HG03432 (cell line): Measurements from ENCODE around the gene ZNF23.

Experiments
- ATAC-seq: cut with Tn5 transposase; IDR thresholded peaks from one replicate; pipeline ENCODE4 v1.9.1; 2021; ENCODE audit warnings: mild to moderate bottlenecking, moderate library complexity; ENCODE audit not compliant: unreplicated experiment

The ZNF23 gene

DNA sequence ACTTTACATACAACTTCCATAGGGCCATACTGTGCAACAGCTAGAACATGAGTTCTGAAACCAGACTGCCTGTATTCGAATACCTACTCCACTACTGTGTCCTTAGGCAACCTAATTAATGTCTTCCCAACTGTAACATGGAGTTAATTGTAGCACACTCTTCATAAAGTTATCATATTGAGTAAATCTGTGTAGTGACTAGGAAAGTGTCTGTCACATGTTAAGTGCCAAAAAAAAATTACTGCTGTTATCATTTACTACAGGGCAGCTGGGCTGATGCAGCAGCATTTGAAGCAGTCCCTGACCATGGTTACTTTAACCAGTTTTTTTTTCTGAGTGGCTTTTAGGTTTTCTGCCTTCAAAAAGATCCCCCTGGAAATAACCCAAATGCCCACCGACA is 10.9 kb upstream of the ZNF23 start:
- no peak for ATAC-seq

DNA sequence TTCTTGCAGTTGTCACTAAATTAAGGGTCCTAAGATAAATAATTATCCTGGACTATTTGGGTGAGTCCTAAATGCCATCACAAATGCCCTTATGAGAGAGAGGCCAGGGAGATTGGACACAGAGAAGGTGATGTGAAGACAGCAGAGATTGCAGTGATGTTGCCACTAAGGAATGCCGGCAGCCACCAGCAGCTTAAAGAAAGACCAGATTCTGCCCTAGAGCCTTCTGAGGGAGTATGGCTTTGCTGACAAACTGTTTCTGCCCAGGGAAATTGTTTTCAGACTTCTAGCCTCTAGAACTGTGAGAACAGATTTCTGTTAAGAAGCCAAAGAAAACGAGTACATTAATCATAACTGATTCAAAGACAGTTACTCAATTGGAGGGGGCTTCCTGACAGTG is 10.0 kb upstream of the ZNF23 start:
- ATAC-seq = no peak

DNA sequence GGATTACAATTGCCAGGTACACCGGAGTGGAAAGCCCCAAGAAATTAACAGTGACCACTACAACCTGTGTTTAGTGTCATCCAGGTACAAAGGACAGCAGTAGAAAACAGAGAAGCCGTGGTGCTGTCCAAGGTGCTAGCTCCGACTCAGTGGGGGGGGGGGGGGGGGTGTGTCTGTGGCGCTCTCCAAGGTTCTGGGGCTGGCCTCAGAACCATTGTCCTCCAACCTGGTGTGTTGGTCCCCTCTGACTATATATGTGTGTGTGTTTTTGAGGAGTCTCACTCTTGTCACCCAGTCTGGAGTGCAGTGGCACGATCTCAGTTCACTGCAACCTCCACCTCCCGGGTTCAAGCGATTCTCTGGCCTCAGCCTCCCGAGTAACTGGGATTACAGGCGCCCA is 5.8 kb upstream of the ZNF23 start:
- ATAC-seq = no peak

DNA sequence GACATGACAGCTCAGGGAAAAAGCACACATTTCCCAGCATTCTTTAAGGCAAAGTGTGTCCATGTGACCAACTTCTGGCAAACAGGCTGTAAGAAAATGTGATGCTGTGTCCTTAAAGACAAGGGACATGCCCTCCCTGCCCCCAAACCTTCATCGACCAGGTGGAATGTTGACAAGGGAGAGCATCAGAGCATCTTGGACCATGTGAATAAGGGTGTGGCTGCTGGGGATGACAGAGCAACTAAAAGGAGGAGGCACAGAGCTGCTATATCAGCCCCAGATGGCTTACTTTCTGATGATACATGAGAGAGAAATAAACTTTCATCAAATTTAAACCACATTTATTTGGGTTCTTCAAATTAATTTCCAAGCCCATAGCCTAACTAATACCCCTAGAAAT is 2.2 kb upstream of the ZNF23 start:
- ATAC-seq = no peak

DNA sequence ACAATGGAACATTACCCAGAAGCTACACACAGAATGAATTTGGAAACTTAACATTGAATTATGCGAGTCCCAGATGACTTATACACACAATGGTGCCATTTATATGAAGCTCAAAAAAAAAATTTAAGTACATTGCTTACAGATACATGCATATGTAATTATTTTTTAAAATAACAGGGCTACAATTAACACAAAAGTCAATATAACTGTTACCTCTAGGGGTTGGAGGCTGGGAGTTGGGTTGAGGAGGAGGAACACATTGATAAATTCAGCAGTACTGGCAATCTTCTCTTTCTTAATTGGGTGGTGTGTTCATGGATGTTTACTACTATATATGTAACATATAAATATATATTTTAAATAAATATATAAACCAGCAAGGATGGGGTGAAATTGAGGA is 1.1 kb downstream of the ZNF23 start:
- no peak for ATAC-seq

DNA sequence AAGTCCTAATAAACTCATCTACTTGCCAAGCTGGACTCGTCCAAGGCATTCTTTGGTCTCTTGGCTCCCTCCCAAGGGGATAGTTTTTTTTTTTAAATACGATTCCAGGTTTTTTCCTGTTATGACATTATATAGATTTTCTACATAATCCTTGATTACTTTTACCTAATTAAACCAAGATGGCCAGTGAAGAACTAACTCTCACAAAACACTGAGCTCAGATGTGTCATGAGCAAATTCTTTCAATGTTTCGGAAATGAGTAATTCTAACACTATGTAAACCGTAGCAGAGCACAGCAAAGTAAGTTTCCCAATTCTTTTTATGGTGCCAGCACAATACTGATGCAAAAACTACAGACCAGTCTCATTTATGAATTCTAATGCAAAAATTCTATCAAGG is 1.8 kb downstream of the ZNF23 start:
- ATAC-seq = no peak

DNA sequence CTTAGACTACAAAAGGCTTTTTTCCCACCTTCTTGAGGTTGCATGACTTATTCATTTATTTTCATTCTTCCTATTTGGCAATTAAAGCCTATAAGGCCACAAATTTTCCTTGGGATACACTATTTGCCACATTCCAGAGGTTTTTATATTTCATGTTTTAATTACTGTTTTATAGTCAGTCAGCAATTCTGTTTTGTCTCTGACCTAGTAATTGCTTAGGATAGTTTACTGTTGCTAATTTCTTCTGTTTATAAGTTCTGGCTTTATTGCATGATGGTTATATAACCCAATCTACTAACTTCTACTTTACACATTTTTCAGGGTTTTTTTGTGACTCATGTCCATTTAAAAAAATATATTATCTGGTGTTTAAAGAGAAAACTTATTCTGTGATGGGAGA is 2.5 kb downstream of the ZNF23 start:
- no peak for ATAC-seq

DNA sequence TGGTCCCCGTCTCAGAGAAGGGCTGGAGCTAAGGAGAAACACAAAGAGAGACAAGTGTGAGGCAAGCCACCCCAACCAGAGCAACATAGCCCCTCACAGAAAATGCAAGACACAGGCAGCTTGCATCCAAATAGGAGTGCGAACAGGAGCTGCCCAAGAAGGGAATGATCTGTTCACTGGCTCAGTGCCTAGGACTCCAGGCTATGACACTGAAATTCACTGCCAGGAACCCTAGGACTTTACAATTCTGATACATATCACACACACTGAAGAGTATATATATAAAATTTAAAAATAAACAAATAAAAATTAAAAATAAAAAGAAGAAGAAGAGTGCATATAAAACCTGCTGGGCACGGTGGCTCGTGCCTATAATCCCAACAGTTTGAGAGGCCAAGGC is 5.2 kb downstream of the ZNF23 start:
- ATAC-seq = no peak

DNA sequence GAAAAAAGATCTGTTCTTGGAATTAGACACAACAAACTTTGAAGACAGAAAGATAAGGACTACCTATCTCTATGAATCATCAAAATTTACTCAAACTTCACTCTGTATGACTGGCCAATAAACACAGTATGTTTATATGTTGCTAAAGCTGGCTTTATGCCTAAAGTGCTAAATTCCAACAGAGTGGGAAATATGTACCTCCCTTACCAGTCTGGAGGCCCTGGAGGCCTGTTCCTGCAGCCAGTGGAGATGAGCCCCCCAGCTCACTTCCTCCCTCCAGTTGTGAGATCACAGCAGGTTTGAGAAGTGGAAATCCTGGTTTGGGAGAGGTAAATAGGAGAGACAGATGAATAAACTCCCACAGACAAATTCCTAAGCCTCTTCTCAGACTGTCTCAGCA is 9.0 kb downstream of the ZNF23 start:
- ATAC-seq = no peak

DNA sequence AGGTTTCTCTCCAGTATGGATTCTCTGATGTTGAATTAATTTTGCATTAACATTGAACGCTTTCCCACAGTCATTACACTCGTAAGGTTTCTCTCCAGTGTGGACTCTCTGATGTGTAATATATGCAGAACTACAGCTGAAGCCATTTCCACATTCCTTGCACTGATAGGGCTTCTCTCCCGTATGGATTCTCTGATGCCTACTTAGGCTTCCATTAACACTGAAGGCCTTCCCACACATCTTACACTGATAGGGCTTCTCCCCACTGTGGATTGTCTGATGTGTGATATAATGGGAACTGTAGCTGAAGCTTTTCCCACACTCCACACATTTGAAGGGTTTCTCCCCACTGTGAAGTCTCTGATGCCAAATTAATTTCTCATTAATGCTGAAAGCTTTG is 13.0 kb downstream of the ZNF23 start:
- no peak for ATAC-seq

DNA sequence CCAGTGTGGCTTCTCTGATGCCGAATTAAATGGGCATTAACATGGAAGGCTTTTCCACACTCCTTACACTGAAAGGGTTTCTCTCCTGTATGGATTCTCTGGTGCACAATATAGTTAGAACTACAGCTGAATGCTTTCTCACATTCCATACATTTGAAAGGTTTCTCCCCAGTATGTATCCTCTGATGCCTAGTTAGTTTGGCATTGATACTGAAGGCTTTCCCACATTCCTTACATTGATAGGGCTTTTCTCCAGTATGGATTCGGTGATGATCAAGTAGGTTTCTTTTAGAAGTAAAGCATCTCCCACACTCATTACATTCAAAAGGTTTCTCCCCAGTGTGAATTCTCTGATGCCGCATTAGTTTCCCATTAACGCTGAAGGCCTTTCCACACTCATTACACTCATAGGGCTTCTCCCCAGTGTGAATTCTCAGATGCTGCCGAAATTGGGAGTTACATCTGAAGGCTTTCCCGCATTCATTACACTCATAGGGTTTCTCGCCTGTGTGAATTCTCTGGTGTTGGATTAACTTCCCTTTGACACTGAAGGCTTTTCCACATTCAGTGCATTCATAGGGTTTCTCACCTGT is 13.7 kb downstream of the ZNF23 start:
- ATAC-seq = no peak

DNA sequence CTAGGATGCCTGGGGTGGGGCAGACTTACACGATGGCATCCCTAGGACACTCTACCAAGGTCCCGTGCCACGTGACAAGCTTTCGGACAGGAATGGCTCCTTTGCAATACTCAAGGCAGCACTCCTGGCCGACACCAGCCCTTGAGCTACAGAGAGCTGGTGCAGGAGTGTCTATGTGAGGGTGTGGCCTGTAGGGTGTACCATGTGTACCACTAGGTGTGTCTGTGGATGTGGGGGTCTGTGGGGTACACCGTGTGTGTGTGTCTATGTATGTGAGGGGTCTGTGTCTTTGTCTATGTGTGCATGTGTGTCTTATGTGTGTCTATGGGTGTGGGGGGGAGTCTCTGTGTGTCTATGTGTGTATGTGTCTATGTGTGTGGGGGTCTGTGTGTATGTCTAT is 18.3 kb downstream of the ZNF23 start:
- ATAC-seq = no peak

DNA sequence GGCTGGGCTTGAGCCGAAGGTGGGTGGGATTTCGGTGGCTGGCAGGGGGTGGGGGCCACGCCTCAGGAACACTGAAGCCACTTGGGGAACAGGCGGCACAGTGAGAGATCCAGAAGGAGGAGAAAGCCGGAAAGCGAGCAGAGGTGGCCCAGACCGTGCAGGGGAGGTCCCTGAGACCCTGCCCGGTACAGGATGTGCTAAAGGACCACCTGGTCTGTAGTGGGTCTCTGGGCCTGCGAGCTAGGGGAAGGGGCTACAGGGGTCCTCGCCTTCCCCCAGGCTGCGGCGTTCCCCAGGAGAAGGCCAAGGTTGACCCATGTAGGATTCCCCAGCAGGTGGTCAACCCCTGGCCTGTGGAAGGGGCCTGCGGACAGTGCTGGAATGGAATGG is 20.0 kb downstream of the ZNF23 start, which contains the start of gene TLE7:
TSS of gene TLE7 (minus strand) at position 4 of the 390 bp plus-strand sequence. CDS start 8,730 bp downstream, outside the sequence.
- ATAC-seq = no peak

DNA sequence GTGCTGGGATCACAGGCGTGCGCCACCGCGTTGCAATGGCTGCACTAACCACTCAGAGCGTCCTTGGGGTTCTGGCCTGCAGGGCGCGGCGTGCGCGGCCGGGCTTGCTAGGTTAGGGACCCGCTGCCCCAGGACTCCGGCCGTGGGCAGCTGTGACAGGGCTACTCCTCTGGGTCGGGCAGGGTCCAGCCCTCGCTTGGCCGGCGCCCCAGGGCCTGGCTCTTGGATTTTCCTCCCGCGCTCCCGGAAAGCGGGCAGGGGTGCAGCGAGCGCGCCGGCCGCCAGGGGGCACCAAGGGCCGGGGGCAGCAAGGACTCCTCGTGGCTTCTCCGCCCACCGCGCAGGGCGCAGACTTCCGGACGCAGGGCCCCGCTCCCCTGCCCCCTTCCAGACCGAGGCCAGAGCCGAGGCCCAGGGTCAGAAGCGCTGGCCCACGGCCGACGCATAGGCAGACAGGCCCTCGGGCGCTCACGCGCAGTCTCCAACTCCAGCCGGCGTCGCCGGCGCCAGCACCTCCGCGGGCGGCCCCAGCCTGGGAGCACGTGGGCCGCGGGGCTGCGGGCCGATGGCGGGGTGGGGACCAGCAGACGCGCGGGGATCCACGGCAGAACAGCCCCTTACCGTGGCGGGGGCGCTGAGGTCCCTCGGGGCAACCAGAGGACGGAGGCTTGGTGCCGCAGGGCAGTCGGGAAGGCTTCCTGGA is 20.5 kb downstream of the ZNF23 start:
- ATAC-seq = no peak

DNA sequence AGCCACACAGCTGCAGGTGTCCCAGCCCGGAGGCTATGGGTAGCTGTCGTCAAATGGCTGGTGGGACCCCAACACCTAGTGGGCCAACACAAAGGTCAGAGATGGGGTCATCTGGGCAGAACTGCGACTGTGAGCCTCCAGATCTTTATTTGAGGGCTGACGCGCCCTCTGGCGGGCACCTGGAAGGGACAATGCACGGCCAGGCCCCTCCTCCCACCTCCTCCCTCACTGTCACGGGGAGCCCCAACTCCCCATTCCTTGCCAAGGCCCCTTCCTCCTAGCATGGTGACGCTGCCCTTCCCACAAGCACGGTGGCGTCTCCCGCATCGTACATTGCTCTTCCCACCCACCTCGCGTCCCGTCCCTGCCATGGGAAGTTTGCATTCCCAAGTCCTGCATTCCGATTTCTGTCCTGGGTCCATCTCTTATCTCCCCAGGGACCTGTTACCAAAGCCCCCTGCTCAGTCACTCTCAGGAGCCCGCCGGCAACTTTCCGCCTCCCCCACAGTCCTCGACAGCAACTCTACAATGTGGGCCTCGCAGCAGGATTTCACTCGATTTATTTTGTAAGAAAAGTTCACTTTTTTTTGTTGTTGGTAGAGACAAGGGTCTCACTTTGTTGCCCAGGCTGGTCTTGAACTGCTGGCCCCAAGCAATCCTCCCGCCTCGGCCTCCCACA is 21.2 kb downstream of the ZNF23 start:
- no peak for ATAC-seq

DNA sequence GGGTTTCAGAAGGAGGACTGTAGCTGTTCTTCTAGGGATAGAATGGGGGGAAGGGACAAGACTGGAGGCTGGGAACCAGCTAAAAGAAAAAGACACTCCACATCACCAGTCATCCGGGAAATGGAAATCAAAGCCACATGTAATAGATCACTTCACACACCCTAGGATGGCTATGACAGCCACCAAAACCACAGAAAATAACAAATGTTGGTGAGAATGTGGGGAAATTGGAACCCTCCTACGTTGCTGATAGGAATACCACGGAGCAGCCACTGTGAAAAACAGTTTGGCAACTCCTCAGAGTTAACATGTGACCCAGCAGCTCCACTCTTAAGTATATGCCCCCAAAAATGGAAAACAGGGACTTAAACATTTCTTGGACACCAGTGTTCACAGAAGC is 22.5 kb downstream of the ZNF23 start:
- no peak for ATAC-seq

DNA sequence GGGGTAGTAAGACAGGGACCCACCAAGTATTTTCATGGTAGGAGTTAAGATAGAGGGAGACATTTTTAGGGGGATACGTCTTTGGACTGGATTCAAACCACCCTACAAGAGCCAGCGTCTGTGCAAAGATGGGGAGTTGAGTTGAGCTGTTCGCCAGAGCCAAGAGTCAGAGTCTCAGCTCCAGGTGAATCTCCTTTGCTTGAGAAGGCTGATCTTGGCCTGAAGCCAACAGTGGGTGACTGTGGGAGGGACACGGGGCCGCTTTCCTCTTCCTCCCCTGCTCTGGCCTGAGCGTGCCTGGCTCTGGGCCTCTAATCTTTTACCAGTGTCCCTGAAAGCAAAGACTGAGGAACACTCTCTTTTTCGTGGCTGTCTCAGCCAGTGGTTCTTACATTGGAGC is 25.6 kb downstream of the ZNF23 start:
- no peak for ATAC-seq

DNA sequence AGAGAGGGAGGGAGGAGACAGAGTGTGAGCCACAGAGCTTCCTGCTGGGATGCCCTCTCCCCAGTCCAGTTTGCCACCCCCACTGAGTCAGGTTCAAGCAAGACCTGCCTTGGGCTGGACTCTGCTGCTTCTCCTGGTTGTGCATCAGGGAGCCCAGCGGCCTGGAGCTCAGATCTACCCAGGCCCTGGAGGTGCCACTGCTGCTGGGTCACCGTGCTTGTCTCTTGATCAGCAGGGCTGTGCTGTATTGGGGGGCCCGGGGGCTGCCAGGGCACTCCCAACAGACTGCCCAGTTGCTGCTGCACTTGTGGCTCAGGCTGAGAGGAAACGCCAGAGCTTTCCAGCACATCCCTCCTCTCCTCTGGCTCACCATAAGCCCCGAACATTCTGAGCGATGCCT is 29.1 kb downstream of the ZNF23 start:
- ATAC-seq = no peak

DNA sequence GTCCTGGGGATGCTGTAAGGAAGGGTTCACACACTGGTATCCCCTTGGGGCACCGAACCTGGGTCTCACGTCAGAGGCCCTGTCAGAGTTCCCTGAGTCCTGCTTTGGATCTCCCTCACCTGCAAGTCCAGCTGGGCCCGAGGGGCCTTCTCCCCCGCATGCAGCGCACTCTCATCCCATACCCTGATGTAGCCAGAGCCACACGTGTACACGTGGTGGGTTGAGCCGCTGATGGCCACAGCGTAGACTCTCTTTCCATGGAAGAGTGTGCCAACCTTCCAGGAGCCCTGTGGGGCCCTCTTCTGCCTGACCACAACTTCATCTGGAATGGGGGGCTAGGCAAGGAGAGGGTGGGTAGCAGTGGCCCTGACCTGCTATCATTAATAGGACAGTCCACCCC is 30.1 kb downstream of the ZNF23 start:
- no peak for ATAC-seq

DNA sequence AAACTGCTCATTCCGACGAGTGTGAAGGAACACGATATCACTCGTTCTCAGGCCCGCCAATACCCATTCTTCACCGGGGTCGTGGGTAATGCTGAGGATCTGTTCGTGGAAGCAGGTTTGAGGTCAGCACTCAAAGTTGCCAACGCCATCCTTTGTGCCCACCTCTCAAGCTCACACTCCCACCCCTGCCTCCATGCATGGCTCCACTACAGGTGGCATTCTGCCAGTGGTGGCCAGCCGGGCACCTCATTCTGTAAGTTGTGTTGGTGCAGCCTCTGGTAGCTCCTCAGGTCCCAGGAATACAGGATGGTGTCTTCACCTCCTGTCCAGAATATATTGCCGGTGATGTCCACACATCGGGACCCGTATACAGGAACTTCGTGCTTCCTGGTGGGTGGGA is 30.9 kb downstream of the ZNF23 start:
- no peak for ATAC-seq

DNA sequence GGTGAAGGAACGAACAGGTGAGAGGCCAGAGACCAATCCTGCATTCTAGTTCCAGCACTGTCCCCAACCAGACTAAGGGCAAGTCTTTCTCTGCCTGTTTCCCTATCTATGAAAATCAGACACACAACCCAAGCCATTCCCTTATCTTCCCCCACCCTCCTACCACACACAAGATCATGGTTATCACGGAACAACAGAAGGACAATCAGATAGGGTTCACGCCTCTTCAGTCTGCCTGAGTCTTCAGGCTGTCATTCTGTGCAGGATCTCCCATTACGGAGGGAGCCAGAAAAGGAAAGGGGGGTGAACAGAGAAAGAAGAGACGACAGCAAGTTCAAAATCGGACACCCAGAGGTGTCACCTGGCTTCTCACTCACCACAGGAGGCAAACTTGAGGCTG is 31.3 kb downstream of the ZNF23 start:
- ATAC-seq = no peak

DNA sequence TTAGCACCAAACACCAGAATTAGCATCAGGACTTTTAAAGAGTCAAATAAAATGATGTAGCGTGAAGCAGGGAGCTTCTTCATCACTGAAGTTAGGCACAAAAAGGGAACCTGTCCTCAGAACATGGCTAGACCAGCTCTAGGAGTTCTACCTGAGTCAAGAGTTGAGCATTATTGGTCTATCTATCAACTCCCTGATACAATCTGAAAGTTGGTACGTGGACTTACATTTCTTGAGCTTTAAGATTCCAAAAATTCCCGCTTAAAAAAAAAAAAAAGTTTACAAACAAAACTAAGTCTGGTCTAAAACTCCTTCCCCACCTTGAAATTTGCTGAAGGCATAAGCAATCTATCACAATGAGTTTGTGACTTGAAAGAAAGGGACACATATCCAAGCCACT is 32.5 kb downstream of the ZNF23 start:
- no peak for ATAC-seq
